Suprapubic skin (tissue), 4 donors: Measurements from ENCODE around the gene KLF17.

Experiments used
- EP300 ChIP-seq: sonication (generic); formaldehyde crosslinking; IDR thresholded peaks from one replicate; pipeline ENCODE4 v1.6.1; 2017; ENCODE audit warnings: antibody characterized with exemption
- POLR2AphosphoS5 ChIP-seq, 3 donors: sonication (generic); formaldehyde crosslinking; IDR thresholded peaks; one replicate each; pipeline ENCODE4 v1.6.1; 2017; ENCODE audit warnings: antibody characterized with exemption in 3 of 3
- TF ChIP-seq, protein P1 (sequence below), 2 donors: fragments of 200-600 bp in 1 of 2; fragments of 450-650 bp in 1 of 2; sonication (generic) in 1 of 2; IDR thresholded peaks; one replicate each; pipeline ENCODE4 v1.5.1; 2016 to 2019; ENCODE audit warnings: antibody characterized with exemption in 2 of 2, mild to moderate bottlenecking in 1 of 2, moderate library complexity in 1 of 2

DNA sequence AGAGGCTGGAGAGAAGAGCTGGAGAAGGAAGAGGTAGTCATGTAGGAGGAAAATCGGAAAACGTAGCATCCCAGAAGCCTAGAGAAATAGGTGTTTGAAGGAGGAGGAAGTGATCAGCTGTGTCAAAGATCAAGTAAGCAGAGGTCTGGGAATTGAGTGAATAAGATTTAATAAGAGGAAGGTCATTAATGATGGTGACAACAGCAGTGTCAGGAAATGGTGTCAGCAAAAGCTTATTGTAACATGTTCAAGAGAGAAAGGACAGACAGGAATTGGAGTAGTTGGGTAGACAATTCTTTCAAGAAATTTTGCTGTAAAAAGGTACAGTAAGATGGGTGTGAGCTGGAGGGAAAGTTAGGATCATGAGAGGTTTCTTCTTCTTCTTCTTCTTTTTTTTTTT, 45.8 kb upstream of the KLF17 start:
- TF ChIP-seq, protein P1, sequence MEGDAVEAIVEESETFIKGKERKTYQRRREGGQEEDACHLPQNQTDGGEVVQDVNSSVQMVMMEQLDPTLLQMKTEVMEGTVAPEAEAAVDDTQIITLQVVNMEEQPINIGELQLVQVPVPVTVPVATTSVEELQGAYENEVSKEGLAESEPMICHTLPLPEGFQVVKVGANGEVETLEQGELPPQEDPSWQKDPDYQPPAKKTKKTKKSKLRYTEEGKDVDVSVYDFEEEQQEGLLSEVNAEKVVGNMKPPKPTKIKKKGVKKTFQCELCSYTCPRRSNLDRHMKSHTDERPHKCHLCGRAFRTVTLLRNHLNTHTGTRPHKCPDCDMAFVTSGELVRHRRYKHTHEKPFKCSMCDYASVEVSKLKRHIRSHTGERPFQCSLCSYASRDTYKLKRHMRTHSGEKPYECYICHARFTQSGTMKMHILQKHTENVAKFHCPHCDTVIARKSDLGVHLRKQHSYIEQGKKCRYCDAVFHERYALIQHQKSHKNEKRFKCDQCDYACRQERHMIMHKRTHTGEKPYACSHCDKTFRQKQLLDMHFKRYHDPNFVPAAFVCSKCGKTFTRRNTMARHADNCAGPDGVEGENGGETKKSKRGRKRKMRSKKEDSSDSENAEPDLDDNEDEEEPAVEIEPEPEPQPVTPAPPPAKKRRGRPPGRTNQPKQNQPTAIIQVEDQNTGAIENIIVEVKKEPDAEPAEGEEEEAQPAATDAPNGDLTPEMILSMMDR (IDR thresholded peaks at IDR 0.05): no peak
- TF ChIP-seq EP300 (no peak), POLR2AphosphoS5 (IDR thresholded peaks at IDR 0.05) (no peak)
